GM12878 (cell line): ENCODE data around the gene AGAP1. TPM values are rescaled to one million over a fixed set of nuclear protein-coding genes. Genes with fewer than 3 reads are reported as not detected.

Experiments used
- ATAC-seq: fragments of 200-7000 bp; cut with Tn5 transposase; 3 replicates; pipeline ENCODE4 v1.9.1; 2020; ENCODE audit warnings: mild to moderate bottlenecking, moderate library complexity
- BruUV-seq: library from RNA; stranded (reverse); fragments of 400-500 nt; replicated peaks from 2 replicates; lab custom pipeline; 2021; lab: Mats Ljungman, UMichigan
- CTCF ChIA-PET: fragments of 300-600 bp; sonication (Branson Sonifier 250); formaldehyde crosslinking; extraction: SDS; loops from one replicate; lab custom pipeline; 2021; ENCODE audit warnings: inconsistent platforms; lab: Yijun Ruan, JAX
- POLR2A ChIA-PET: fragments of 350-600 bp; formaldehyde crosslinking; extraction: SDS; loops from one replicate; lab custom pipeline; 2021; ENCODE audit warnings: inconsistent platforms; lab: Charles Lee
- RAD21 ChIA-PET: fragments of 300-600 bp; sonication (Branson Sonifier 250); formaldehyde crosslinking; loops from one replicate; lab custom pipeline; 2023; ENCODE audit warnings: antibody characterized with exemption; ENCODE audit not compliant: unreplicated experiment; lab: Charles Lee
- SMC1A ChIA-PET: fragments of 300-600 bp; sonication (Branson Sonifier 250); formaldehyde crosslinking; loops from one replicate; lab custom pipeline; 2023; ENCODE audit not compliant: unreplicated experiment, uncharacterized antibody; lab: Charles Lee
- DNase-seq: peaks from one replicate; pipeline ENCODE4 v3.0.0-alpha.2; 2011; ENCODE audit warnings: low read depth, low spot score
- FAIRE-seq: peaks from 3 replicates; lab custom pipeline; 2011; peaks lifted over from hg19 to GRCh38; lab: Jason Lieb, UNC
- H2AFZ ChIP-seq: 2 replicates; pipeline ENCODE4 v1.6.0; 2011; ENCODE audit warnings: low read depth, low read length, control low read depth; ENCODE audit not compliant: control insufficient read depth
- H3K27ac ChIP-seq: 2 replicates; pipeline ENCODE4 v1.5.1; 2011; ENCODE audit warnings: control low read depth; ENCODE audit not compliant: control insufficient read depth, insufficient read depth
- H3K27me3 ChIP-seq, 2 experiments: replicated peaks in 1 of 2; 2 replicates each; pipeline versions ENCODE4 v1.6.0 to v1.6.1; 2011; ENCODE audit warnings: low read length in 1 of 2; ENCODE audit not compliant: control insufficient read depth in 2 of 2, insufficient read depth in 2 of 2
- H3K36me3 ChIP-seq, 2 experiments: 2 replicates each; pipeline ENCODE4 v1.5.1; 2011; ENCODE audit warnings: low read length in 1 of 2; ENCODE audit not compliant: control insufficient read depth in 2 of 2, insufficient read depth in 2 of 2
- H3K4me1 ChIP-seq: 2 replicates; pipeline ENCODE4 v1.6.1; 2011; ENCODE audit warnings: mild to moderate bottlenecking, low read length, moderate library complexity, mixed read lengths; ENCODE audit not compliant: control insufficient read depth, insufficient read depth
- H3K4me2 ChIP-seq: 2 replicates; pipeline ENCODE4 v1.6.0; 2011; ENCODE audit warnings: control low read depth; ENCODE audit not compliant: control insufficient read depth, insufficient read depth
- H3K4me3 ChIP-seq: fragments of 200-600 bp; sonication (generic); 2 replicates; pipeline ENCODE4 v1.5.1; 2016
- H3K79me2 ChIP-seq: 2 replicates; pipeline ENCODE4 v1.6.0; 2011; ENCODE audit warnings: low read length; ENCODE audit not compliant: control insufficient read depth, insufficient read depth
- H3K9ac ChIP-seq: 2 replicates; pipeline ENCODE4 v1.8.0; 2011; ENCODE audit warnings: low read length, control low read depth, mixed read lengths; ENCODE audit not compliant: control insufficient read depth, insufficient read depth
- H3K9me3 ChIP-seq: replicated peaks from 3 replicates; pipeline ENCODE4 v1.5.1; 2011; ENCODE audit warnings: mild to moderate bottlenecking, low read length; ENCODE audit not compliant: control insufficient read depth, insufficient read depth
- H4K20me1 ChIP-seq: 2 replicates; pipeline ENCODE4 v1.6.0; 2011; ENCODE audit not compliant: control insufficient read depth, insufficient read depth
- CEBPB ChIP-seq, 2 experiments: fragments of 150-350 bp in 1 of 2; IDR thresholded peaks; 2 replicates each; pipeline ENCODE4 v1.6.1; 2012 to 2014; ENCODE audit warnings: low read depth in 2 of 2, low read length in 2 of 2, borderline replicate concordance in 1 of 2, inconsistent platforms in 1 of 2
- GATAD2B ChIP-seq: fragments of 450-650 bp; conservative IDR thresholded peaks from 2 replicates; pipeline ENCODE4 v1.6.1; 2017; ENCODE audit warnings: low read depth, mild to moderate bottlenecking, moderate library complexity
- KAT2A ChIP-seq: conservative IDR thresholded peaks from 2 replicates; pipeline ENCODE4 v1.6.1; 2011; ENCODE audit warnings: low read depth, low read length; ENCODE audit not compliant: control insufficient read depth
- NFYA ChIP-seq: IDR thresholded peaks from 2 replicates; pipeline ENCODE4 v1.6.1; 2011; ENCODE audit warnings: low read depth, mild to moderate bottlenecking, low read length, improper control_type of control experiment, borderline replicate concordance
- PAX8 ChIP-seq: fragments of 450-650 bp; IDR thresholded peaks from 2 replicates; pipeline ENCODE4 v1.6.1; 2017; ENCODE audit warnings: mild to moderate bottlenecking, moderate library complexity
- POU2F2 ChIP-seq: IDR thresholded peaks from 3 replicates; pipeline ENCODE4 v1.6.1; 2011; ENCODE audit warnings: low read depth, mild to moderate bottlenecking, low read length, borderline replicate concordance
- SMAD5 ChIP-seq: IDR thresholded peaks from 2 replicates; pipeline ENCODE4 v1.6.1; 2016; ENCODE audit warnings: antibody characterized with exemption, low read depth
- WRNIP1 ChIP-seq: IDR thresholded peaks from 2 replicates; pipeline ENCODE4 v1.6.1; 2011; ENCODE audit warnings: low read depth, low read length, improper control_type of control experiment, borderline replicate concordance
- ZNF24 ChIP-seq: fragments of 450-650 bp; IDR thresholded peaks from 2 replicates; pipeline ENCODE4 v1.6.1; 2017; ENCODE audit warnings: antibody characterized with exemption, mild to moderate bottlenecking
- WGBS: methylation state at CpG from one replicate; pipeline ENCODE4 v1.1.6; 2016; ENCODE audit warnings: low lambda C conversion rate; ENCODE audit not compliant: insufficient replicate concordance, insufficient coverage; ENCODE audit errors: missing lambda C conversion rate; 5-methylcytosine and 5-hydroxymethylcytosine counted together
- in situ Hi-C: fragments of 300-500 bp; cut with MboI; formaldehyde crosslinking; loops from 9 replicates; pipeline ENCODE4 v1.14.3; 2018; ENCODE audit warnings: mixed read lengths
- intact Hi-C: fragments of 100-400 bp; cut with micrococcal nuclease; formaldehyde crosslinking; loops from one replicate; pipeline ENCODE4 v1.14.2; 2022; ENCODE audit not compliant: unreplicated experiment
- polyA plus RNA-seq, 11 experiments: library from polyadenylated mRNA; depleted of rRNA in 4 of 11; unstranded in 6 of 11; stranded (reverse) in 5 of 11; fragments of >200 nt; fragmentation: Nextera tagmentation in 4 of 11; fragmentation: Illumina TruSeq in 1 of 11; extraction: Ambion mirVana in 4 of 11; extraction: Trizol in 1 of 11; gene quantifications; 1 replicate in 1 of 11; 2 replicates in 10 of 11; pipeline versions ENCODE4 v1.2.1 to v1.2.3, GENCODE V29; 2011 to 2016; ENCODE audit warnings: inconsistent platforms in 2 of 11, missing spikeins in 2 of 11, low read depth in 1 of 11
- total RNA-seq, 4 experiments: library from RNA; depleted of rRNA in 3 of 4; stranded (reverse); fragments of >200 nt in 3 of 4; fragmentation: Illumina TruSeq in 1 of 4; extraction: Trizol in 1 of 4; gene quantifications; 2 replicates each; pipeline versions ENCODE4 v1.2.1 to v1.2.3, GENCODE V29; 2013 to 2021
- TF ChIP-seq, protein P1 (sequence below): IDR thresholded peaks from 2 replicates; pipeline ENCODE4 v1.6.1; 2012; ENCODE audit warnings: improper control_type of control experiment, low read depth, low read length; ENCODE audit not compliant: insufficient replicate concordance

AGAP1 gene
- total and polyA plus RNA-seq, 10 of the 15 experiments (the other 5 are each of a cell fraction or from before 2014, with no cell fraction given), result 0.05 to 0.15 (median 0.06) TPM; not detected in 7

DNA sequence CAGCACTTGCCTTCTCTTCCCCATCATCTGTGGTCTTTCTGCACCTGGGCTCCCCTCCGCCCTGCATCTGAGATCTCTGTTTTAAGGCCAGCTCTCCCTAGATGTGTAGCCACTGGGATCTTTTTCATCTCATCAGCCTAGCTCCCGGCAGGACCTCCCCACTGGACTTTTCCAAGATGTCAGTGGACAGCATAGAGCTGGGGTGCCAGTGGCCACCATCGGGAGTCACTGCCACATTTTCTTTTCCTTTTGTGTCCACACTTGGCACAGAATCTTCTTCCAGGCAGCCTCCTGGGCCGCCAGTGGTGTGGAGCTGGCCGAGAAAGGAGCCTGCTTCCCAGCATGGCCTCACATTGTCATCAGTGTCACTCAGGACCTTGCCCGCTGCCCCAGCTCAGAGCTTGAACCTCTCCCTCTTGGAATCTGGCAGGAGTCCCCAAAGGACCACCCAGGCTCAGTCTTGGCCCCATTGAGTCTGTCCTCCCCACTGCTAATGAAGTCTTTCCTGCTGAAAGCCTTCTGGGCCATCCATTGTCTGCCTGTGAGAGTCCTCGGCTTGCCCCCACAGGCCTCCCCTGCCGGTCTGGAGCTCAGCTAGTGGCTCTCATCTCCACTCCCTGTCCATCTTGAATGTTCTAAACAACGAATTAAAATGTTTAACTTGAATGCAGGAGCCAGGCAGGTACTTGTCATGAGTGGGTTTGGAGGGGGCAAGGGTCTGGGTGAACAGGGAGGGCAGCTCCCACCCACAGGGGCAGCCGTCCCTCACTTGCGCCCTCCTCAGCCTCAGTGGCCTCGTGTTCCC, 349.9 kb downstream of the AGAP1 start:
- Histone ChIP-seq H3K4me3 (no peak overlapping the region), H3K79me2 (no peaks in the 10 kb centered on the region), H3K27me3 (no peaks in the 10 kb centered on the region), H3K9me3 (no peaks in the 10 kb centered on the region), H3K36me3 (no peaks in the 10 kb centered on the region), H3K4me2 (no peak overlapping the region), H4K20me1 (no peaks in the 10 kb centered on the region), H3K4me1 (no peaks in the 10 kb centered on the region), H2AFZ (no peak overlapping the region), H3K27ac (no peak overlapping the region), H3K9ac (no peak overlapping the region)
- ChIA-PET RAD21 (no interaction called here), CTCF (no interaction called here), POLR2A (no interaction called here), SMC1A (no interaction called here)
- in situ Hi-C loops (no loop called here), intact Hi-C loops (no loop called here)
- FAIRE-seq, result no peak
- no peak for DNase-seq
- ATAC-seq, result no peak
- no TSS peak for BruUV-seq
- WGBS, result 29% methylated on average over 12 of the region's 12 CpGs
- no peak for TF ChIP-seq CEBPB (IDR thresholded peaks at IDR 0.05; ENCODE audit: borderline replicate concordance in 1 of 2, low read depth in 2 of 2, low read length in 2 of 2)
- TF ChIP-seq PAX8, result no peak
- TF ChIP-seq WRNIP1, result no peak
- no peak for TF ChIP-seq SMAD5
- no peak for TF ChIP-seq POU2F2
- TF ChIP-seq KAT2A, result no peak
- TF ChIP-seq NFYA, result no peak
- TF ChIP-seq, protein P1, sequence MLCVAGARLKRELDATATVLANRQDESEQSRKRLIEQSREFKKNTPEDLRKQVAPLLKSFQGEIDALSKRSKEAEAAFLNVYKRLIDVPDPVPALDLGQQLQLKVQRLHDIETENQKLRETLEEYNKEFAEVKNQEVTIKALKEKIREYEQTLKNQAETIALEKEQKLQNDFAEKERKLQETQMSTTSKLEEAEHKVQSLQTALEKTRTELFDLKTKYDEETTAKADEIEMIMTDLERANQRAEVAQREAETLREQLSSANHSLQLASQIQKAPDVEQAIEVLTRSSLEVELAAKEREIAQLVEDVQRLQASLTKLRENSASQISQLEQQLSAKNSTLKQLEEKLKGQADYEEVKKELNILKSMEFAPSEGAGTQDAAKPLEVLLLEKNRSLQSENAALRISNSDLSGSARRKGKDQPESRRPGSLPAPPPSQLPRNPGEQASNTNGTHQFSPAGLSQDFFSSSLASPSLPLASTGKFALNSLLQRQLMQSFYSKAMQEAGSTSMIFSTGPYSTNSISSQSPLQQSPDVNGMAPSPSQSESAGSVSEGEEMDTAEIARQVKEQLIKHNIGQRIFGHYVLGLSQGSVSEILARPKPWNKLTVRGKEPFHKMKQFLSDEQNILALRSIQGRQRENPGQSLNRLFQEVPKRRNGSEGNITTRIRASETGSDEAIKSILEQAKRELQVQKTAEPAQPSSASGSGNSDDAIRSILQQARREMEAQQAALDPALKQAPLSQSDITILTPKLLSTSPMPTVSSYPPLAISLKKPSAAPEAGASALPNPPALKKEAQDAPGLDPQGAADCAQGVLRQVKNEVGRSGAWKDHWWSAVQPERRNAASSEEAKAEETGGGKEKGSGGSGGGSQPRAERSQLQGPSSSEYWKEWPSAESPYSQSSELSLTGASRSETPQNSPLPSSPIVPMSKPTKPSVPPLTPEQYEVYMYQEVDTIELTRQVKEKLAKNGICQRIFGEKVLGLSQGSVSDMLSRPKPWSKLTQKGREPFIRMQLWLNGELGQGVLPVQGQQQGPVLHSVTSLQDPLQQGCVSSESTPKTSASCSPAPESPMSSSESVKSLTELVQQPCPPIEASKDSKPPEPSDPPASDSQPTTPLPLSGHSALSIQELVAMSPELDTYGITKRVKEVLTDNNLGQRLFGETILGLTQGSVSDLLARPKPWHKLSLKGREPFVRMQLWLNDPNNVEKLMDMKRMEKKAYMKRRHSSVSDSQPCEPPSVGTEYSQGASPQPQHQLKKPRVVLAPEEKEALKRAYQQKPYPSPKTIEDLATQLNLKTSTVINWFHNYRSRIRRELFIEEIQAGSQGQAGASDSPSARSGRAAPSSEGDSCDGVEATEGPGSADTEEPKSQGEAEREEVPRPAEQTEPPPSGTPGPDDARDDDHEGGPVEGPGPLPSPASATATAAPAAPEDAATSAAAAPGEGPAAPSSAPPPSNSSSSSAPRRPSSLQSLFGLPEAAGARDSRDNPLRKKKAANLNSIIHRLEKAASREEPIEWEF, result no peak
- TF ChIP-seq GATAD2B, result no peak
- no peak for TF ChIP-seq ZNF24
